Pancreas (tissue), 10 donors: ENCODE measurements around the gene MC5R. TPM values are rescaled to one million over a fixed set of nuclear protein-coding genes. Genes with fewer than 3 reads are reported as not detected.

Experiments
- ATAC-seq, 4 donors: fragments of 200-7000 bp; cut with Tn5 transposase; one replicate each; pipeline versions ENCODE4 v1.8.0 to v1.9.1; 2020; ENCODE audit warnings: mild to moderate bottlenecking in 4 of 4, moderate library complexity in 4 of 4
- DNase-seq, 6 donors: peaks; one replicate each; pipeline ENCODE4 v3.0.0-alpha.2; 2020
- FAIRE-seq: peaks from 2 replicates; lab custom pipeline; 2012; peaks lifted over from hg19 to GRCh38; lab: Jason Lieb, UNC
- H3K27ac ChIP-seq, 4 donors: fragments of 200-600 bp; sonication (generic); 1 replicate in 3 of 4; 2 replicates in 1 of 4; pipeline versions ENCODE4 v1.5.0 to v1.8.0; 2020
- H3K27me3 ChIP-seq, 4 donors: fragments of 200-600 bp; one replicate each; pipeline ENCODE4 v1.8.0; 2021
- H3K36me3 ChIP-seq, 3 donors: fragments of 200-600 bp; sonication (generic) in 1 of 3; one replicate each; pipeline versions ENCODE4 v1.5.0 to v1.8.0; 2020 to 2021
- H3K4me1 ChIP-seq, 3 donors: fragments of 200-600 bp; one replicate each; pipeline ENCODE4 v1.8.0; 2021
- H3K4me3 ChIP-seq, 4 donors: fragments of 200-600 bp; sonication (generic) in 2 of 4; one replicate each; pipeline versions ENCODE4 v1.5.0 to v1.8.0; 2020 to 2021
- H3K9me3 ChIP-seq, 4 donors: fragments of 200-600 bp; one replicate each; pipeline ENCODE4 v1.8.0; 2021
- WGBS, 2 donors: extraction: QIAGEN DNeasy Blood & Tissue Kit; methylation state at CpG; one replicate each; pipeline ENCODE4 v1.1.7; 2013; 5-methylcytosine and 5-hydroxymethylcytosine counted together
- intact Hi-C, 3 donors: fragments of 100-400 bp; cut with DNase I; formaldehyde crosslinking; loops; one replicate each; pipeline versions ENCODE4 v1.11.1 to v1.14.2; 2022
- polyA plus RNA-seq, 2 donors: library from polyadenylated mRNA; stranded (reverse); fragments of 200-250 nt; gene quantifications; one replicate each; pipeline ENCODE4 v1.2.3, GENCODE V29; 2013
- total RNA-seq, 6 donors: library from RNA; stranded (reverse); fragmentation: NEBNext Ultra II Directional in 4 of 6; extraction: Animal tissue kit (Norgen Biotek cat#: 25700) in 4 of 6; gene quantifications; one replicate each; pipeline versions ENCODE4 v1.2.1 to v1.2.4, GENCODE V29; 2021 to 2023
- TF ChIP-seq, protein P1 (sequence below), 4 donors: fragments of 200-600 bp; sonication (generic) in 3 of 4; IDR thresholded peaks; one replicate each; pipeline versions ENCODE4 v1.5.0 to v1.8.0; 2021; ENCODE audit warnings: antibody characterized with exemption in 4 of 4
- donor health status: healthy with polysubstance abuse.
- donor health status: DM: no; HTN: no; CAD: no; lungs with moderate emphysema.
- donor health status: DM: no; HTN: no; CAD: no.
- donor health status: control.
- donor health status: control.
- donor health status: Bipolar disorder and iron deficiency.
- donor health status: DM: yes; HTN: yes; CAD: no.
- donor health status: DM: no; HTN: no; CAD: no.
- donor health status: DM: no; HTN: no; CAD: no.
- donor health status: DM: yes; HTN: yes; CAD: no.

MC5R gene
- total and polyA plus RNA-seq, 8 donors: not detected

DNA sequence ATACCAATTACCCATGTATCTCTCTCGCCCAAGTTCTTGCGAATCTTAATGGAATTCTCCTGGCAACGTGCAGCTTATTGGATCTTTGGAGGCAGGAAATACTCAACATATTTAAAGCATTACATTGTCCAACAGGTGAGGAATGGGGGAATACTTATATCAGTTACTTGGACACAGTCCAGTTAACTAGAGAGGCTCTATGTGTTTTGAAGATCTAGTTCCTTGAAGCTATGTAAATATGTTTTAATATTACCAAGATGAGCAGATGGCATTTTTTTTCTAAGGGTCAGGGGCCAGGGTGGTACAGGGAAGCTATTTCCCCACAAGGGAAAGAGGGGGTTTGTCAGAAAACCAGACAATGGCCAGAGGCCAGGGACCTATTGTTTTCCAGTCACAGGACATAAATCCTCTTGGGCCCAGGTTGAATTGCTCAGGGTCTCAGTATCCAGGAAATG lies 26.8 kb upstream of the MC5R start:
- DNase-seq (no peak), FAIRE-seq (no peak), ATAC-seq (no peak)
- Histone ChIP-seq H3K4me1 (no peaks in the 10 kb centered on the region), H3K27ac (no peak overlapping the region), H3K27me3 (no peaks in the 10 kb centered on the region), H3K36me3 (no peaks in the 10 kb centered on the region), H3K9me3 (no peaks in the 10 kb centered on the region), H3K4me3 (no peak overlapping the region)
- WGBS, 2 donors: 52 to 56% methylated on average over 3 of the region's 3 CpGs
- TF ChIP-seq, protein P1, sequence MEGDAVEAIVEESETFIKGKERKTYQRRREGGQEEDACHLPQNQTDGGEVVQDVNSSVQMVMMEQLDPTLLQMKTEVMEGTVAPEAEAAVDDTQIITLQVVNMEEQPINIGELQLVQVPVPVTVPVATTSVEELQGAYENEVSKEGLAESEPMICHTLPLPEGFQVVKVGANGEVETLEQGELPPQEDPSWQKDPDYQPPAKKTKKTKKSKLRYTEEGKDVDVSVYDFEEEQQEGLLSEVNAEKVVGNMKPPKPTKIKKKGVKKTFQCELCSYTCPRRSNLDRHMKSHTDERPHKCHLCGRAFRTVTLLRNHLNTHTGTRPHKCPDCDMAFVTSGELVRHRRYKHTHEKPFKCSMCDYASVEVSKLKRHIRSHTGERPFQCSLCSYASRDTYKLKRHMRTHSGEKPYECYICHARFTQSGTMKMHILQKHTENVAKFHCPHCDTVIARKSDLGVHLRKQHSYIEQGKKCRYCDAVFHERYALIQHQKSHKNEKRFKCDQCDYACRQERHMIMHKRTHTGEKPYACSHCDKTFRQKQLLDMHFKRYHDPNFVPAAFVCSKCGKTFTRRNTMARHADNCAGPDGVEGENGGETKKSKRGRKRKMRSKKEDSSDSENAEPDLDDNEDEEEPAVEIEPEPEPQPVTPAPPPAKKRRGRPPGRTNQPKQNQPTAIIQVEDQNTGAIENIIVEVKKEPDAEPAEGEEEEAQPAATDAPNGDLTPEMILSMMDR (IDR thresholded peaks at IDR 0.05): no peak
- intact Hi-C loops: no loop called here

DNA sequence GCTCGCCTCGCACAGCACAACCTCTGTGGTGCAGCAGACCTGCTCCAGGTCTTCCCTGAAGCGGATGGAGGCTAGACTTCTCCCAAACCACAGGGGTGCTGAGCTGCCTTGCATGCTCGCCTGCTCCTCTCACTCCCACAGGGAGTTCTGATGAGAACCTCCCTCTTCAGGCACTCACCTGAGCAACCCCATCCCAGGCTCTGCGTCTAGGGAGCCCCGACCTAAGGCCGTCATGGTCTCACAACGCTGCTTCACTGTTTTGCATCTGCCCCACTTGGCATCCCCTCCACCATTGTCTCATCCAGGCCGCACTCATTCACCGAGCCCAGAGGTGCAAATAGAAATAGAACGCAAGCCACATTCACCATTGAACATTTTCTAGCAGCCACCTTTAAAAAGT lies 24.6 kb upstream of the MC5R start:
- no peaks in the 10 kb centered on the region for H3K36me3 ChIP-seq
- TF ChIP-seq, protein P1 (IDR thresholded peaks at IDR 0.05): no peak
- ATAC-seq (no peak), FAIRE-seq (no peak), DNase-seq (no peak)
- H3K4me1 ChIP-seq: no peaks in the 10 kb centered on the region
- no peak overlapping the region for H3K27ac ChIP-seq
- no peak overlapping the region for H3K4me3 ChIP-seq
- 77 to 86% methylated on average over 11 of the region's 11 CpGs for WGBS, 2 donors
- intact Hi-C loops: no loop called here
- H3K27me3 ChIP-seq: no peaks in the 10 kb centered on the region
- no peaks in the 10 kb centered on the region for H3K9me3 ChIP-seq

DNA sequence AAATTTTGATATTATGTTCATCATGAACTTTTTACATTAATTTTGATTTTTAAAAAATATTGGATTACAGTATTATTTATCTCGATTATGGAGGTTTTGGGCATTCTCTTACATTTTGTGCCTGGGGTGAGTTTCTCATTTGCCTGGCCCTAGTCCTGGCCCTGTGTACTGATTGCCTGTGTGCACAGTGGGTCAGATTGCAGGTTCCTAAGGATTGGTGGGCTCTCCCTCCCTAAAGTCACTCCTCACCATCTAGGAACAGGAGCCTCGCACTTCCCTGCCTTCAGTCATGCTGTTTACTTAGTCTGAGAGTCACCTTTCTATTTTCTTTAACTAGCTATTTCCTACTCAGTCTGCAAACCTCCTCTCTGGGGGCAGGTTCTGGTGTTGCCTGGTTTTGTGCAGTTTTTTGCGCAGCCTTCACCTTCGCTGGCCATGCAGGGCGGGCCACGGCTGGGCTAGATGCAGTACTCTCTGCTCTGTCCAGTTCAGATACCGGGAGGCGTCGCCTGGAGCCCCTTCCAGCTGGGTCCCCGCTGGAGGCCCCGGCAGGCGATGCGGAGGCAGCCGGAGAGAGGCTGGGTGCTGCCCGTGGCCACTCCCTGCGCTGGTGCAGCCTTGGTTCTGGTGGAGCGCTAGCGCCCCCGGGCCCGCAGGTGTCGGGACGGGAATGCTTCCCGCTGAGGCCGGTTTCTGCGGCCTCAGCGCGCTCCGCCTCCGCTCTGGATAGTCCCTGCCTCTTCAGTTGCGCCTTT lies 23.3 kb upstream of the MC5R start:
- H3K4me3 ChIP-seq: peak overlapping the region in 2 of 4 donors; percentile 14 to 26
- H3K36me3 ChIP-seq: no peaks in the 10 kb centered on the region
- peak; percentile 97 to 100 (median 98) for ATAC-seq
- H3K9me3 ChIP-seq: no peaks in the 10 kb centered on the region
- intact Hi-C loops: no loop called here
- H3K4me1 ChIP-seq: no peaks in the 10 kb centered on the region
- no peaks in the 10 kb centered on the region for H3K27me3 ChIP-seq
- WGBS, 2 donors: 13 to 14% methylated on average over 28 to 30 of the region's 30 CpGs
- H3K27ac ChIP-seq: no peak overlapping the region
- TF ChIP-seq, protein P1 (IDR thresholded peaks at IDR 0.05): peak in 2 of 4 donors; percentile 14 to 27
- peak; percentile 48 to 82 (median 68) for DNase-seq
- FAIRE-seq: no peak

DNA sequence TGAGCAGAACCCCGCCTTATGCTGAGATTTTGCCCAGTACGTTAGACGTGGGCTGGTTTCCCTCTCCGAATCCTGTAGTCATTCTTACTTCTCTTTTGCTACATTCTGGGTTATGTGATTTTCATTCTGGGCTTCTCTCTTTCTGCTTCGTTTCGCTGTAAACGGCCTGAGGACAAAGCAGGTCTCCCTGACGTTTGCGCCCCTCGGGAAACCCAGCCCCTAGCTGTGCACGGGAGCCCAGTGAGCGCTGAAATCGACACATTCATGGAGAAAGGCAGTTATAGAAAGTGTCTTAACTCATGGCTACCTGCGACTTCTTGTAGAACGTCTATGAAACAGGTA lies 22.7 kb upstream of the MC5R start:
- Histone ChIP-seq H3K27ac (no peak overlapping the region), H3K4me1 (no peaks in the 10 kb centered on the region), H3K4me3 (peak overlapping the region in 2 of 4 donors; percentile 14 to 26), H3K36me3 (no peaks in the 10 kb centered on the region), H3K27me3 (no peaks in the 10 kb centered on the region), H3K9me3 (no peaks in the 10 kb centered on the region)
- DNase-seq (no peak), FAIRE-seq (no peak), ATAC-seq (peak in 1 of 4 donors; percentile 33)
- WGBS, 2 donors: 11 to 13% methylated on average over 15 of the region's 15 CpGs
- TF ChIP-seq, protein P1 (IDR thresholded peaks at IDR 0.05): no peak
- intact Hi-C loops: no loop called here

DNA sequence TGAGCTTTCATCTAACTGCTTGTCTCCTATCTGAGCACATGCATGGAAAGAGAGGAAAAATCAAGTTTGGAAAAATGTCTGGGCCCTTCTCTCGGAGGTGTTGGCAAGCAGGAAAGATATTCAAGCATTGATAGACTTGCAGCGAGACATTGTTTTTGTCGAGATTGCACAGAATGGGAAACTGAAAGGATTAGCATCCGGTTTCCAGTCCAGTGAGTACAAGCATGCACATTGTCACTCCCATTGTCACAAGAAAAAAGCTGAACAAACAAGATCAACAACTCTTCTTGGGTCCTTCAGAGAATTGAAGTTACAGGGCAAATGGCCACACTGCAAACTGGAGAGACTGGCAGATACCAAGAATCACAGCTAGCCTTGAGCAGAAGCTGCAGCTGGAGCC lies 19.6 kb upstream of the MC5R start:
- intact Hi-C loops: no loop called here
- WGBS, 2 donors: 71 to 77% methylated on average over 4 of the region's 4 CpGs
- H3K4me3 ChIP-seq: no peak overlapping the region
- TF ChIP-seq, protein P1 (IDR thresholded peaks at IDR 0.05): no peak
- H3K27me3 ChIP-seq: no peaks in the 10 kb centered on the region
- DNase-seq (no peak), ATAC-seq (no peak), FAIRE-seq (no peak)
- no peak overlapping the region for H3K27ac ChIP-seq
- peaks cover 0 to 11% (median 10%) of the 10 kb centered on the region in 3 donors for H3K4me1 ChIP-seq
- no peaks in the 10 kb centered on the region for H3K9me3 ChIP-seq
- no peaks in the 10 kb centered on the region for H3K36me3 ChIP-seq
